GM12864 (cell line): ENCODE measurements around the gene CLDN25.
"Not testable (repeated sequence)": the region's sequence is repeated elsewhere in the genome, so short reads cannot be mapped to it uniquely, and the experiment has no call there.

Source experiments
- DNase-seq: peaks from one replicate; pipeline ENCODE4 v3.0.0-alpha.2; 2011; ENCODE audit warnings: low read depth
- H3K4me3 ChIP-seq: 2 replicates; pipeline ENCODE4 v1.5.1; 2011; ENCODE audit warnings: mild to moderate bottlenecking, low read depth, low read length, control low read depth
- CTCF ChIP-seq: IDR thresholded peaks from 2 replicates; pipeline ENCODE4 v1.5.1; 2011; ENCODE audit warnings: low read depth, mild to moderate bottlenecking, moderate library complexity, low read length, control low read depth, inconsistent platforms; ENCODE audit errors: missing control alignments

CLDN25 gene

GRCh38 chr11:113781682-113782081 is 2.1 kb downstream of the CLDN25 start:
- TF ChIP-seq CTCF, result no peak
- no peak overlapping the region for H3K4me3 ChIP-seq
- DNase-seq, result no peak

GRCh38 chr11:113782134-113782533 is 2.5 kb downstream of the CLDN25 start:
- no peak for DNase-seq
- no peak for TF ChIP-seq CTCF
- no peak overlapping the region for H3K4me3 ChIP-seq

- not testable (repeated sequence) for H3K4me3 ChIP-seq, DNase-seq
These were observed 9.4 kb downstream of the CLDN25 start for GRCh38 chr11:113789016-113789415.

GRCh38 chr11:113789675-113790320 is 10.2 kb downstream of the CLDN25 start:
- no peak for DNase-seq
- TF ChIP-seq CTCF, result no peak
- no peak overlapping the region for H3K4me3 ChIP-seq

GRCh38 chr11:113796663-113797259 is 17.2 kb downstream of the CLDN25 start:
- TF ChIP-seq CTCF, result peak; percentile 65
- H3K4me3 ChIP-seq, result no peak overlapping the region
- DNase-seq, result no peak

GRCh38 chr11:113802621-113803020 is 23.0 kb downstream of the CLDN25 start:
- no peak for DNase-seq
- no peak overlapping the region for H3K4me3 ChIP-seq

GRCh38 chr11:113805640-113806039 is 26.0 kb downstream of the CLDN25 start:
- DNase-seq, result no peak
- no peak for TF ChIP-seq CTCF
- no peak overlapping the region for H3K4me3 ChIP-seq

More at GRCh38 chr11:113802621-113803020, 23.0 kb downstream of the CLDN25 start:
- no peak for TF ChIP-seq CTCF
